Keratinocyte (primary cell): ENCODE results near the gene ASB6. TPM values are rescaled to one million over a fixed set of nuclear protein-coding genes. Genes with fewer than 3 reads are reported as not detected.

ENCODE experiments used
- DNase-seq: peaks from one replicate; pipeline ENCODE4 v3.0.0-alpha.2; 2011; ENCODE audit warnings: low read depth, missing footprints, low spot score
- FAIRE-seq: peaks from 2 replicates; lab custom pipeline; 2011; peaks lifted over from hg19 to GRCh38; lab: Jason Lieb, UNC
- H2AFZ ChIP-seq: 2 replicates; pipeline ENCODE4 v1.6.0; 2012; ENCODE audit warnings: low read length, control low read depth, inconsistent platforms; ENCODE audit not compliant: control insufficient read depth
- H3K27ac ChIP-seq: 2 replicates; pipeline ENCODE4 v1.5.1; 2011; ENCODE audit warnings: low read length; ENCODE audit not compliant: control insufficient read depth, insufficient read depth
- H3K27me3 ChIP-seq: 3 replicates; pipeline ENCODE4 v1.6.0; 2011; ENCODE audit warnings: low read length; ENCODE audit not compliant: control insufficient read depth, insufficient read depth; ENCODE audit errors: extremely low read depth
- H3K36me3 ChIP-seq, 2 experiments: 2 replicates in 1 of 2; 3 replicates in 1 of 2; pipeline ENCODE4 v1.5.1; 2011; ENCODE audit warnings: low read length in 2 of 2, mild to moderate bottlenecking in 1 of 2; ENCODE audit not compliant: control insufficient read depth in 2 of 2, insufficient read depth in 2 of 2; ENCODE audit errors: extremely low read depth in 1 of 2
- H3K4me1 ChIP-seq: 3 replicates; pipeline ENCODE4 v1.5.1; 2011; ENCODE audit warnings: low read length; ENCODE audit not compliant: control insufficient read depth, insufficient read depth; ENCODE audit errors: extremely low read depth
- H3K4me2 ChIP-seq: 3 replicates; pipeline ENCODE4 v1.6.0; 2011; ENCODE audit warnings: low read depth, low read length; ENCODE audit not compliant: control insufficient read depth, insufficient read depth; ENCODE audit errors: extremely low read depth
- H3K4me3 ChIP-seq, 3 experiments: fragments of 200-600 bp in 1 of 3; sonication (generic) in 1 of 3; 2 replicates in 2 of 3; 3 replicates in 1 of 3; pipeline ENCODE4 v1.5.1; 2011 to 2016; ENCODE audit warnings: low read length in 3 of 3, mild to moderate bottlenecking in 3 of 3, control low read depth in 2 of 3, inconsistent platforms in 1 of 3, low read depth in 1 of 3, mixed read lengths in 1 of 3, mixed run types in 1 of 3, moderate library complexity in 1 of 3; ENCODE audit not compliant: control insufficient read depth in 2 of 3, insufficient read depth in 2 of 3; ENCODE audit errors: extremely low read depth in 1 of 3
- H3K79me2 ChIP-seq: 2 replicates; pipeline ENCODE4 v1.6.0; 2012; ENCODE audit warnings: low read length; ENCODE audit not compliant: control insufficient read depth, insufficient read depth
- H3K9ac ChIP-seq: 3 replicates; pipeline ENCODE4 v1.6.0; 2011; ENCODE audit warnings: low read length; ENCODE audit not compliant: control insufficient read depth, insufficient read depth; ENCODE audit errors: extremely low read depth
- H3K9me1 ChIP-seq: 3 replicates; pipeline ENCODE4 v1.6.0; 2011; ENCODE audit warnings: low read length; ENCODE audit not compliant: control insufficient read depth, insufficient read depth; ENCODE audit errors: extremely low read depth
- H3K9me3 ChIP-seq: 2 replicates; pipeline ENCODE4 v1.5.1; 2012; ENCODE audit warnings: low read depth, low read length; ENCODE audit not compliant: control insufficient read depth
- H4K20me1 ChIP-seq: 3 replicates; pipeline ENCODE4 v1.6.0; 2011; ENCODE audit warnings: low read length; ENCODE audit not compliant: control insufficient read depth, insufficient read depth; ENCODE audit errors: extremely low read depth
- EZH2 ChIP-seq: IDR thresholded peaks from one replicate; pipeline ENCODE4 v1.6.1; 2012; ENCODE audit warnings: inconsistent platforms, mild to moderate bottlenecking, low read length, moderate library complexity
- dilution Hi-C: fragments of 300-500 bp; cut with MboI; formaldehyde crosslinking; loops from one replicate; pipeline ENCODE4 v1.7.0; 2020; ENCODE audit warnings: low sequenced_read_pairs; ENCODE audit not compliant: extremely low pct_ligation_motif_present
- polyA plus RNA-seq, 5 experiments: library from polyadenylated mRNA; depleted of rRNA in 3 of 5; stranded (reverse) in 3 of 5; stranded (forward) in 1 of 5; unstranded in 1 of 5; fragments of >200 nt; gene quantifications; 1 replicate in 1 of 5; 2 replicates in 3 of 5; 3 replicates in 1 of 5; pipeline versions ENCODE4 v1.2.1 to v1.2.3, GENCODE V29; 2011 to 2012; ENCODE audit warnings: missing spikeins in 2 of 5, low read depth in 1 of 5, low replicate concordance in 1 of 5
- TF ChIP-seq, protein P1 (sequence below), 3 experiments: IDR thresholded peaks in 1 of 3; conservative IDR thresholded peaks in 1 of 3; optimal IDR thresholded peaks in 1 of 3; 2 replicates in 2 of 3; 3 replicates in 1 of 3; pipeline versions ENCODE3 to v1.5.1; 2011; ENCODE audit warnings: low read length in 3 of 3, mild to moderate bottlenecking in 3 of 3, moderate library complexity in 2 of 3, control low read depth in 1 of 3, inconsistent platforms in 1 of 3; ENCODE audit not compliant: insufficient read depth in 2 of 3; ENCODE audit errors: extremely low read depth in 1 of 3

The ASB6 gene
- polyA plus RNA-seq, 1 donor (not counting 4 experiments of a cell fraction or from before 2014, with no cell fraction given) = 16.3 TPM

GRCh38 chr9:129650680-129651235 is 8.8 kb upstream of the ASB6 start:
- DNase-seq = no peak
- Histone ChIP-seq H3K4me3 (no peak overlapping the region), H3K9me1 (no peaks in the 10 kb centered on the region), H3K36me3 (no peaks in the 10 kb centered on the region), H3K27ac (no peak overlapping the region), H3K9me3 (no peaks in the 10 kb centered on the region), H2AFZ (no peak overlapping the region), H3K4me1 (no peaks in the 10 kb centered on the region), H3K27me3 (peaks cover 5% of the 10 kb centered on the region), H3K79me2 (no peaks in the 10 kb centered on the region), H3K4me2 (no peak overlapping the region), H3K9ac (no peak overlapping the region), H4K20me1 (no peaks in the 10 kb centered on the region)
- dilution Hi-C loops = no loop called here
- no peak for TF ChIP-seq EZH2
- TF ChIP-seq, protein P1, sequence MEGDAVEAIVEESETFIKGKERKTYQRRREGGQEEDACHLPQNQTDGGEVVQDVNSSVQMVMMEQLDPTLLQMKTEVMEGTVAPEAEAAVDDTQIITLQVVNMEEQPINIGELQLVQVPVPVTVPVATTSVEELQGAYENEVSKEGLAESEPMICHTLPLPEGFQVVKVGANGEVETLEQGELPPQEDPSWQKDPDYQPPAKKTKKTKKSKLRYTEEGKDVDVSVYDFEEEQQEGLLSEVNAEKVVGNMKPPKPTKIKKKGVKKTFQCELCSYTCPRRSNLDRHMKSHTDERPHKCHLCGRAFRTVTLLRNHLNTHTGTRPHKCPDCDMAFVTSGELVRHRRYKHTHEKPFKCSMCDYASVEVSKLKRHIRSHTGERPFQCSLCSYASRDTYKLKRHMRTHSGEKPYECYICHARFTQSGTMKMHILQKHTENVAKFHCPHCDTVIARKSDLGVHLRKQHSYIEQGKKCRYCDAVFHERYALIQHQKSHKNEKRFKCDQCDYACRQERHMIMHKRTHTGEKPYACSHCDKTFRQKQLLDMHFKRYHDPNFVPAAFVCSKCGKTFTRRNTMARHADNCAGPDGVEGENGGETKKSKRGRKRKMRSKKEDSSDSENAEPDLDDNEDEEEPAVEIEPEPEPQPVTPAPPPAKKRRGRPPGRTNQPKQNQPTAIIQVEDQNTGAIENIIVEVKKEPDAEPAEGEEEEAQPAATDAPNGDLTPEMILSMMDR (optimal IDR thresholded peaks at IDR 0.05 in 1 of 3, IDR thresholded peaks at IDR 0.05 in 1 of 3, conservative IDR thresholded peaks at IDR 0.05 in 1 of 3; ENCODE audit: extremely low read depth in 1 of 3, insufficient read depth in 2 of 3, low read length in 3 of 3) = no peak
- FAIRE-seq = peak; percentile 78

GRCh38 chr9:129649726-129650679 is 8.1 kb upstream of the ASB6 start:
- Histone ChIP-seq H3K79me2 (no peaks in the 10 kb centered on the region), H2AFZ (no peak overlapping the region), H3K9me3 (no peaks in the 10 kb centered on the region), H3K9ac (no peak overlapping the region), H3K4me1 (no peaks in the 10 kb centered on the region), H3K36me3 (no peaks in the 10 kb centered on the region), H3K9me1 (no peaks in the 10 kb centered on the region), H3K27ac (no peak overlapping the region), H3K4me2 (no peak overlapping the region), H3K27me3 (peaks cover 5% of the 10 kb centered on the region), H3K4me3 (no peak overlapping the region), H4K20me1 (no peaks in the 10 kb centered on the region)
- dilution Hi-C loops = no loop called here
- no peak for DNase-seq
- no peak for FAIRE-seq
- TF ChIP-seq, protein P1 (optimal IDR thresholded peaks at IDR 0.05 in 1 of 3, IDR thresholded peaks at IDR 0.05 in 1 of 3, conservative IDR thresholded peaks at IDR 0.05 in 1 of 3; ENCODE audit: extremely low read depth in 1 of 3, insufficient read depth in 2 of 3, low read length in 3 of 3) = no peak
- TF ChIP-seq EZH2 = no peak
